SU-DHL-6 (cell line): Measurements from ENCODE around the gene SPARC.

ENCODE experiments used
- H2AFZ ChIP-seq: fragments of 200-600 bp; sonication (generic); 2 replicates; pipeline ENCODE4 v1.6.1; 2014; ENCODE audit warnings: low read depth, mild to moderate bottlenecking, moderate library complexity, mixed read lengths, antibody characterized with exemption, low read length; ENCODE audit not compliant: severe bottlenecking
- H3F3A ChIP-seq: fragments of 200-600 bp; shearing (Covaris generic); 2 replicates; pipeline ENCODE4 v1.6.0; 2016; ENCODE audit warnings: antibody characterized with exemption, mild to moderate bottlenecking; ENCODE audit not compliant: insufficient read depth
- H3K27ac ChIP-seq: fragments of 200-600 bp; sonication (generic); 2 replicates; pipeline ENCODE4 v1.5.1; 2016; ENCODE audit warnings: low read depth, mild to moderate bottlenecking, low read length, moderate library complexity, mixed read lengths
- H3K27me3 ChIP-seq: fragments of 200-600 bp; sonication (generic), shearing (Covaris generic); 2 replicates; pipeline ENCODE4 v1.6.0; 2014; ENCODE audit warnings: mild to moderate bottlenecking, low read length
- H3K36me3 ChIP-seq: fragments of 200-600 bp; sonication (generic); 2 replicates; pipeline ENCODE4 v1.6.1; 2014; ENCODE audit warnings: mild to moderate bottlenecking, low read length, mixed read lengths
- H3K4me2 ChIP-seq: fragments of 300-600, 200-600 bp; shearing (Covaris generic), sonication (generic); 2 replicates; pipeline ENCODE4 v1.6.0; 2014; ENCODE audit warnings: low read length, low read depth, mild to moderate bottlenecking; ENCODE audit not compliant: poor library complexity, severe bottlenecking
- H3K4me3 ChIP-seq: fragments of 200-600 bp; sonication (generic); 2 replicates; pipeline ENCODE4 v1.5.1; 2014; ENCODE audit warnings: antibody characterized with exemption, low read length, mild to moderate bottlenecking, mixed read lengths; ENCODE audit not compliant: insufficient read depth, poor library complexity, severe bottlenecking
- H3K79me2 ChIP-seq: fragments of 200-600 bp; sonication (generic); 2 replicates; pipeline ENCODE4 v1.6.1; 2014; ENCODE audit warnings: mild to moderate bottlenecking, low read length, moderate library complexity; ENCODE audit not compliant: insufficient read depth
- H3K9ac ChIP-seq: fragments of 200-600 bp; sonication (generic); 2 replicates; pipeline ENCODE4 v1.7.0; 2014; ENCODE audit warnings: mild to moderate bottlenecking, low read length
- H3K9me2 ChIP-seq: fragments of 200-600 bp; sonication (generic); replicated peaks from 2 replicates; pipeline ENCODE4 v1.6.1; 2014; ENCODE audit warnings: low read length; ENCODE audit not compliant: insufficient read depth
- H3K9me3 ChIP-seq: fragments of 200-600 bp; sonication (generic); 2 replicates; pipeline ENCODE4 v1.6.1; 2014; ENCODE audit warnings: low read length, mixed read lengths; ENCODE audit not compliant: insufficient read depth
- H4K20me1 ChIP-seq: fragments of 200-600 bp; sonication (generic); 2 replicates; pipeline ENCODE4 v1.6.1; 2014; ENCODE audit warnings: low read depth, mild to moderate bottlenecking, antibody characterized with exemption, low read length, moderate library complexity, mixed read lengths
- CTCF ChIP-seq: fragments of 200-600 bp; sonication (generic); IDR thresholded peaks from one replicate; pipeline ENCODE4 v1.5.1; 2017; ENCODE audit warnings: antibody characterized with exemption, mild to moderate bottlenecking, low read length, moderate library complexity; ENCODE audit not compliant: insufficient read depth, poor library complexity, severe bottlenecking
- EZH2phosphoT487 ChIP-seq: fragments of 200-600 bp; sonication (generic), shearing (Covaris generic); conservative IDR thresholded peaks from 2 replicates; pipeline ENCODE4 v1.6.1; 2018; ENCODE audit warnings: mild to moderate bottlenecking, antibody characterized with exemption, low read length, moderate library complexity, mixed read lengths

Gene SPARC

GRCh38 chr5:151612689-151613427 is 73.9 kb downstream of the SPARC start:
- no peaks in the 10 kb centered on the region for H3K9me3 ChIP-seq
- H3K4me3 ChIP-seq, result no peak overlapping the region
- no peak overlapping the region for H3K9ac ChIP-seq
- H3K4me2 ChIP-seq, result no peak overlapping the region
- H3K36me3 ChIP-seq, result no peaks in the 10 kb centered on the region
- H3K79me2 ChIP-seq, result no peaks in the 10 kb centered on the region
- no peak overlapping the region for H2AFZ ChIP-seq
- H4K20me1 ChIP-seq, result no peaks in the 10 kb centered on the region
- H3K27me3 ChIP-seq, result no peaks in the 10 kb centered on the region
- H3K9me2 ChIP-seq, result no peaks in the 10 kb centered on the region
- H3K27ac ChIP-seq, result no peak overlapping the region
- TF ChIP-seq CTCF, result no peak
- no peak for TF ChIP-seq EZH2phosphoT487
- no peaks in the 10 kb centered on the region for H3F3A ChIP-seq

DNA sequence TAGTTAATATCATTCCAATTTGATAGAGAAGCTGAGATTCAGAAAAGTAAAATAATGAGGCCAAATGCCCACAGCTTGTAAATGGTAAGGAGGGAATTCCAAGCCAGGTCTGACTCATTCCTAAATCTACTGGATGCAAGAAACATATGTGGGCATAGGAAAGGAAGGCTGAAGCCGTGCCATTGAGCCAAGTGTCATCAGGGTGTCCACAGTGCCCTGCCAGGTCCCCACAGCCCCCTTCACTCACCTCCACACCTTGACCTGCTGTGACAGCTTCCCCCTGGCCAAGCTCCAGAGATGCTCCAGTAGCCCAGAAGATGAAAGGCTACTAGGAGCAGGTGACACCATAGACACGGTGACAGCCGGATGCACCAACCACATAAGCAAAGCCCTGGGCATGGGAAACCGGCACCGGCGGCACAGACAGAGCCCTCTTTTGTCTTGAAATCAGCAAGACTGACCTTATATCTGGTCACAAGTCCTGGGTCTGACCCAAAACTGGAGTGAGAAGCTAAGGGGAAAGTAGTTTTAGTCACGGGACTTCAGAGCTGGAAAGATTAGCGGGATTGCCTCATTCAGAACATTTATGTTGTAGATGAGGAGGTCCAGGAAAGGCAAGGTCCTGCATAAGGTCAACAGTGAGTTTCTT is 75.5 kb downstream of the SPARC start:
- no peaks in the 10 kb centered on the region for H3K36me3 ChIP-seq
- no peak overlapping the region for H3K9ac ChIP-seq
- H3K4me3 ChIP-seq, result no peak overlapping the region
- H3K79me2 ChIP-seq, result no peaks in the 10 kb centered on the region
- H3K27me3 ChIP-seq, result no peaks in the 10 kb centered on the region
- no peak overlapping the region for H2AFZ ChIP-seq
- H3K27ac ChIP-seq, result no peak overlapping the region
- H4K20me1 ChIP-seq, result no peaks in the 10 kb centered on the region
- H3K9me2 ChIP-seq, result no peaks in the 10 kb centered on the region
- TF ChIP-seq EZH2phosphoT487 (no peak), CTCF (no peak)
- H3K4me2 ChIP-seq, result no peak overlapping the region
- H3K9me3 ChIP-seq, result no peaks in the 10 kb centered on the region
- H3F3A ChIP-seq, result no peaks in the 10 kb centered on the region
